HG03025 (cell line): ENCODE measurements around the gene CCDC192.
"Not testable (repeated sequence)": the region's sequence is repeated elsewhere in the genome, so short reads cannot be mapped to it uniquely, and the experiment has no call there.

ENCODE experiments used
- ATAC-seq: cut with Tn5 transposase; IDR thresholded peaks from one replicate; pipeline ENCODE4 v1.9.1; 2021; ENCODE audit warnings: mild to moderate bottlenecking, moderate library complexity; ENCODE audit not compliant: unreplicated experiment, low FRiP score

The CCDC192 gene

DNA sequence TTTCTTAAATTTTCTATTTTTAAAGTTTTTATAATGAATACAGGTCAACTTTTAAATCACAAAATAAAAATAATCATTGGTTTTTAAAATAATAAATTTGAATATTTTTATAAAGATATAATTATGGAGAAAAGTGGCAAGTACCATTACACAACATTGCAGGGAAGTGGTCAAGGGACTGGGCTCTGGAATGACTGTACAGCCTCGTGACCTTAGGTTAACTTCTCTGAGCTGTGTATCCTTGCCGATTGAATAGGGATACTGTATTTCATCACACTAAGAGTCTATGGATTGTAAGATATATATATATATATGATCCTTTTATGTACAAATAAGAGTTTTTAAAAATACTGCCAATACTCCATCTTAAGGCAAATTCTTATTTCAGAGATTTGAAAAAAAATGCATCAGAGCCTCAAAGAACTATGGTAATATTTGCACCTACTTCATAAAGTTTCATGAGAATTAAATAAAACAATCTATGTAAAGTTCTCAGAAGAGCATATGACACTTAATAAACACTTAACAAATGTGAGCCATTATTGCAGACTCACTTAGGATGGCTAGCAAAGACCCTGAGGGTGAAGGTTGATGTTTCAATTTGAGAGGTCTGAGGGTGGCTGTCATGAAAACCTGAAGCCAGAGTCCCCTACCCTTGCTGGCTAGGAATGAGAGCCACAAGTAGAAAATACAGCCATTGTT is 136.5 kb downstream of the CCDC192 start:
- no peak for ATAC-seq

DNA sequence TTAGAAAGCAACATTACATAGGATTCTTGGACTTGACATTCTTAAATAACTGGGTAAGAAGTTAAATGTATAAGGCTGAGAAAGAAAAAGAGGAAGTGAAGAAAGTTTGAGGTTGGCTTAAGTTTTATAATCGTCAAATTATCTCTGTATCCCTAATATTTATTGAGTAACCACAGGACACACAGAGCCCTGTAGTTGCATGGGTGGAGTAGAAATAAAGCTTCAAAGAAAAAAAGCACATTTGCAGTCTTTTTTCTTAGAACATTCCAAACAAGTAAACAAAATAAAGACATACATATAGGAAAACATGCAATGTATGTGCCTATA is 137.0 kb downstream of the CCDC192 start:
- peak; percentile 61 for ATAC-seq

DNA sequence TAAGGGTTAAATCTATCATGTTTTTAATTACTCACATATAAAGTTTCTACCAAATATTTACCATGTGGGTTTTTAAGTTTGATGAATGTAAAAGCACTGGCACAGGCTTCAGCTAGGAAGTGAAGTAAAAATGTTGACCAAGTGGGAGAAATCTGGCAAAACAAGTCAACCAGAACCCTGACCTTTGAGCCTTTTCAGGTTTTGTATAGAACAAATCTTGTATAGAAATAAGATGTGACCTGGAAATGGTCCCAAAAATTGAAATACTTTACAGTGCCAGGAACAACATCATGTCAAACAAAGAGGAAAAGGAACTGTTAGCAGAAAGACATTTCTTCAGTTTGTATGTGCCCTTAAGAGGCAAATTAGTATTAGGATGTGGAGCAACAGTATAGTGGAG is 137.6 kb downstream of the CCDC192 start:
- ATAC-seq, result no peak

GRCh38 chr5:127844581-127845021 is 141.4 kb downstream of the CCDC192 start:
- ATAC-seq, result no peak

- ATAC-seq, result no peak
These were observed 143.7 kb downstream of the CCDC192 start for GRCh38 chr5:127846884-127847283.

DNA sequence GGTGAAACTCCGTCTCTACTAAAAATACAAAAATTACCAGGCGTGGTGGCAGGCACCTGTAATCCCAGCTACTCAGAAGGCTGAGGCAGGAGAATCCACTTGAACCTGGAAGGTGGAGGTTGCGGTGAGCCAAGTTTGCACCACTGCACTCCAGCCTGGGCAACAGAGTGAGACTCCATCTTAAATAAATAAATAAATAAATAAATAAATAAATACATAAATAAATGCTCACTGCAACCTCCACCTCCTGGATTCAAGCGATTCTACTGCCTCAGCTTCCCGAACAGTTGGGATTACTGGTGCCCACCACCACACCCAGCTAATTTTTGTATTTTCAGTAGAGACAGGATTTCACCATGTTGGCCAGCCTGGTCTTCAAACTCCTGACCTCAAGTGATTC is 144.4 kb downstream of the CCDC192 start:
- ATAC-seq, result not testable (repeated sequence)

GRCh38 chr5:127848098-127848497 is 144.9 kb downstream of the CCDC192 start:
- no peak for ATAC-seq

GRCh38 chr5:127849408-127849807 is 146.2 kb downstream of the CCDC192 start:
- no peak for ATAC-seq

DNA sequence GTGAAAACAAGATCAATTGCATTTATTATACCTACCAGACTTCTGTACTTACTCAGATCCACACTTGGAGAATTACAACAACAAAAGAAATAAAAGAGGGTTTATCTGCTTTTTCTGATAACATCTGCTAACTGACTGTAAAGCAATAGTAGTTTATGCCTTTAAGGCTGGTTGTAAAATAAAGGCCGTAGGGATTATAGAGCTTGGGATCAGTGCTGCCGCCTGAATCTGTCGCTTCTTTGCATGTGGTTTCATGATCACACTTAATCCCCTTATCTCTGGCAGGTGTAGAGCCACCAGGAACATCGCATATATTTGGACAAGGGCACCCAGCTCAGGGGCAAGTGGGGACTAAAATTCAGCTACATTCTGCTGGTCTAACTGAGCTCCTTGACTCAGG is 146.7 kb downstream of the CCDC192 start:
- no peak for ATAC-seq

DNA sequence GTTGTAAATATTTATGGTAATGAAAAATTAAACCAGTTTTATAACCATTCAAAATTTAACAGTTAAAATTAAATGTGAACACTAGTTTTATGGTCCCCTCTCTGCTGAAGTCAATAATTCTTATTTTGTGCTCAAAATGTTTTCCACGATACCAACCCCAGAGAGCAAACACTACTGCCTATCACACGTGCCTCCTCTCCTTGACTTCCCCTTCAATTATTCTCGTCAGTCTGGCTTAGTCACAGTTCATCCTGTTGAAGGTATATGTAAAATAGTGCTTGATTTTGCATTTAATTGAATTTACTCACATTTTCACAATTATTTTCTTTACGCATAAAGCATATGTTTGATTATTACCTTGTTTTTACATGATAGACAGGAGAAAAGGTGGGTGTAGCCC is 148.8 kb downstream of the CCDC192 start:
- ATAC-seq, result no peak

DNA sequence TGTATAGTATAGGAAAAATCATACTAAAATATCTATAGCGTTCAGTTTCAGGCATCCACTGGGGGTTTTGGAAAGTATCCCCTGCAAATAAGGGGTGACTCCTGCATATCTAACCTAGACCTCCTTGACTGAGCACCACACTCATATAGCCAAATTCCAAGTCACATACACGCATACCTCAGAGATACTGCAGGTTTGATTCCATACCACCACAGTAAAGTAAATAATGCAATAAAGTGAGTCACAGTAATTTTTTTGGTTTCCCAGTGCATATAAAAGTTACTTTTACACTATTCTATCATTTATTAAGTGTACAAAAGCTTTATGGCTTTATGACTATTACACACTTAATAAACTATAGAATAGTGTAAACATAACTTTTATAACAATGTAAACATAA is 151.3 kb downstream of the CCDC192 start:
- no peak for ATAC-seq

DNA sequence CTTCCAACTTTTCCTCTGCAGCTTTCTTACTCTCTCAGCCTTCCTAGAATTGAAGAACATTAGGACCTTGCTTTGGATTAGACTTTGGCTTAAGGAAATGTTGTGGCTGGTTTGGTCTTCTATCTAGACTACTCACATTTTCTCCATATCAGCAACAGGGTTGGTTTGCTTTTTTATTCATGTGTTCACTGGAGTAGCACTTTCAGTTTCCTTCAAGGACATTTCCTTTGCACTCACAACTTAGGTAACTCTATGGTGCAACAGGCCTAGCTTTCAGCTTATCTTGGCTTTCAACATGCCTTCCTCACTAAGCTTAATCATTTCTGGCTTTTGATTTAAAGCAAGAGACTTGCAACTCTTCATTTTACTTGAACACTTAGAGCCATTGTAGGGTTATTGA is 153.1 kb downstream of the CCDC192 start:
- ATAC-seq, result no peak

DNA sequence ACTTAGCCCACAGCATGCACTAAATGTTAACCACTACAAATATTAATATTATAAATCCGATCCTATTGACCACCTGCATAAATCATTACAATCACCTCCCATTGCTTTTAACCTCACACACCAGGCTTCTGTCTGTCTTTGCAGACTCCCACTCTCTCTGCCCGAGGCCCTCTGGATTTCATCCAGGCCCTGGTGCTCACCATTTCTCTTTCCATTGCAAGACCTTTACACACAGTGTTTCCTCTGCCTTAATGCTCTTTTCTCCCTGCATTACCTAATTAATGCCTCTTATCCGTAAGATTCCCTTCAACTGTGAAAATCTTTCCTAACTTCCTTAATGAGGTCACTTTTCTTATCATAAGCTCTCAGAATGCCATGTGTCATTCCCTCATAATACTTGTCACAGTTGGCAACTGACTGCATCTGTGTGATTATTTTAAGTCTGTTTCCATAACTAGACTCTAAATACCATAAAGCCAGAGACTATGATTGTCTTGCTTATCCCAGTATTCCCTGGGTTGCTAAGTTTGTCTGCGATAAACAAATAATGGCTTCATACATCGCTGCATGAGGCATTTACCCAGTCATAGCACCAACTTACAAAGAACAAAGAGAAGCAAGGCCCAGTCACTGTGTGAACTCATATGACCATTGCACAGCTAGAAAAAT is 155.1 kb downstream of the CCDC192 start:
- no peak for ATAC-seq

- ATAC-seq, result no peak
These were observed 157.1 kb downstream of the CCDC192 start for GRCh38 chr5:127860291-127860690.

DNA sequence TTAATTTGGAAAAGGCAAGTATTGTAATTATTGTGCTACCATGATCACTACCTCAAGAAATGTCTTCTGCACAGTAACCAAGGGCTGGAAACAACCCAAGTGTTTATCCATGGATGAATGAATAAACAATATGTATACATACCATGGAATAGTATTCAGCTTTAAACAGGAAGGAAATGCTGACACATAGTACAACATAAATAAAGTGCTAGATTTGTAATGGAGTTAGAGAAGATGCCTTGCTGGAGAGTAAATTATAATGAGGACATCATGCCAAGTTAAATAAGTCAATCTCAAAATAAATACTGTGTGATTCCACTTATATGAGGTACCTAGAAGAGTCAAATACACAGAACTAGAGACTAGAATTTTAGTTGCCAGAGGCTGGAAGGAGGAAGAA is 160.0 kb downstream of the CCDC192 start:
- ATAC-seq, result no peak

GRCh38 chr5:127863610-127864395 is 160.6 kb downstream of the CCDC192 start:
- ATAC-seq, result no peak

DNA sequence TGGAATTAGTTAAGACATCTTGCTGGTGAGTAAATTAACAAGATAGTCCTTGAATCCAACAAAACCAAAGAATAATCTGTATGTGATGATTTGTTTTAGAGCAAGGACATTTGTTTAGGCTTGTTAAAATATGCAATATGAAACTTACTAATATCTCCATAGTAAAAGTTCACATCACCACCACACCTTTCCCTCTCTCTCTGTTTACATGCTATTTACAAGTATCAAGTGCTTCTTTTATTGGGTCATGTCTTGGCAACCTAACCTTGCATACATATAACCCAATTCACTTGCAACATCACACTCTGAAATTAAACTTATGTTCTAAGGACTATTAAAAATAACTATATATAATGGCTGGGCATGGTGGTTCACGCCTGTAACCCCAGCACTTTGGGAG is 161.3 kb downstream of the CCDC192 start:
- no peak for ATAC-seq

- ATAC-seq, result no peak
These were observed 162.1 kb downstream of the CCDC192 start for GRCh38 chr5:127865273-127865672.

DNA sequence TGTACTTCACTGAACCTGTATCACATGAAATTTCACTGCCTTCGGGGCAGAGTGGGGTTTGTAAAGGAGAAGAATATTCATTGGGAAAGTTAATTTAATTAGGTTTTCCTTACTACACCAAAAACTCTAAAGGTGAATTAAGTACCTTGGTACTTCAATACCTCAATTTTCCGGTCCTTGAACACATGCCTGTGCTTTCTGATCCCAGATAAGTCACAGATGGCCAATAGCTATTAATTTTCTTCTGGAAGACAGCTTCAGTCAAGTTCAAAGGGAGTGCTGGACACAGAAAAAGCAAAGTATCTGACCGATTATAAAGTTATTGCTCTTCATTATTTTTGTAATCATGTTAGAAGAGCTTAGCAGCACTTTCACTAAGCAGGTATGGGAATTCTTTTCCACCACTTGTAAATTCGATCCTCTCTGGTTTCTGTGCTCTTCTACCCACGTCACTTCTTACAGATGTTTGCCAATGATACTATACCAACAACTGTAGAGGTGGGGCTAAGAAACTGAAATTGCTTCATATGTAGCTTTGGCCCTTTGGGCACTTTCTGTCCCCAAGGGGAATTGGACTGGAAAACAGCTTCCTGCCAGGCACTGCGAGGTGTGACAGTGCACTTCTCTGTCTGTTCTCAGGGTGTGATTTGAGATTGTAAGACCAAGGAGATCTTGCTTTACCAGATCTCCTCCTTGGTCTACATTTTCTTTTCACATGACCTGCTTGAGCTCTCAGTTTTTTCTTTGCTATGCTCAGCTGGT is 164.0 kb downstream of the CCDC192 start:
- no peak for ATAC-seq

- ATAC-seq, result peak; percentile 51
These were observed 167.7 kb downstream of the CCDC192 start for GRCh38 chr5:127870914-127871313.
